ENCODE results near the gene PKP1. TPM values are rescaled to one million over a fixed set of nuclear protein-coding genes. Genes with fewer than 3 reads are reported as not detected.

Gene PKP1
- total and polyA plus RNA-seq, 10 donors = 0.04 to 0.10 (median 0.06) TPM; not detected in 7

- H3K4me1 ChIP-seq = peaks cover 0 to 15% (median 8%) of the 10 kb centered on the region in 6 donors
- TF ChIP-seq CTCF (IDR thresholded peaks at IDR 0.05 in 8 of 11, conservative IDR thresholded peaks at IDR 0.05 in 3 of 11) (no peak), POLR2A (IDR thresholded peaks at IDR 0.05) (no peak), POLR2AphosphoS5 (IDR thresholded peaks at IDR 0.05) (no peak)
- no peak for DNase-seq
- H3K4me3 ChIP-seq = no peak overlapping the region
- no peaks in the 10 kb centered on the region for H3K36me3 ChIP-seq
- H3K27ac ChIP-seq = no peak overlapping the region
- intact Hi-C loops (cut with DNase I; ENCODE audit: low total_unique reads) = no loop called here
- peaks cover 0 to 61% (median 18%) of the 10 kb centered on the region in 7 donors for H3K27me3 ChIP-seq (replicated peaks in 1 of 7)
- WGBS, 5 donors = 49 to 68% (median 56%) methylated on average over 8 of the region's 8 CpGs
- H3K9me3 ChIP-seq = no peaks in the 10 kb centered on the region
These were observed 4.0 kb upstream of the PKP1 start for GRCh38 chr1:201279313-201279712.

- H3K27me3 ChIP-seq (replicated peaks in 1 of 7) = peaks cover 0 to 76% (median 27%) of the 10 kb centered on the region in 7 donors
- peak; percentile 64 for DNase-seq
These were observed 2.4 kb upstream of the PKP1 start for GRCh38 chr1:201280884-201281283.

GRCh38 chr1:201281573-201281972 is 1.7 kb upstream of the PKP1 start:
- no peak for DNase-seq
- Histone ChIP-seq H3K9me3 (no peaks in the 10 kb centered on the region), H3K27me3 (replicated peaks in 1 of 7) (peaks cover 0 to 83% (median 28%) of the 10 kb centered on the region in 7 donors), H3K36me3 (no peaks in the 10 kb centered on the region), H3K4me1 (peaks cover 0 to 15% (median 8%) of the 10 kb centered on the region in 6 donors), H3K4me3 (no peak overlapping the region), H3K27ac (no peak overlapping the region)
- TF ChIP-seq POLR2AphosphoS5 (IDR thresholded peaks at IDR 0.05) (no peak), POLR2A (IDR thresholded peaks at IDR 0.05) (no peak), CTCF (IDR thresholded peaks at IDR 0.05 in 8 of 11, conservative IDR thresholded peaks at IDR 0.05 in 3 of 11) (no peak)
- intact Hi-C loops (cut with DNase I; ENCODE audit: low total_unique reads) = no loop called here
- 84 to 95% (median 90%) methylated on average over 3 of the region's 3 CpGs for WGBS, 5 donors

More at GRCh38 chr1:201280884-201281283, 2.4 kb upstream of the PKP1 start:
- Histone ChIP-seq H3K4me3 (no peak overlapping the region), H3K9me3 (no peaks in the 10 kb centered on the region), H3K4me1 (peaks cover 0 to 15% (median 8%) of the 10 kb centered on the region in 6 donors), H3K36me3 (no peaks in the 10 kb centered on the region), H3K27ac (no peak overlapping the region)
- WGBS, 5 donors = 56 to 68% (median 67%) methylated on average over 4 to 5 of the region's 5 CpGs
- intact Hi-C loops (cut with DNase I; ENCODE audit: low total_unique reads) = no loop called here
- TF ChIP-seq POLR2A (IDR thresholded peaks at IDR 0.05) (no peak), POLR2AphosphoS5 (IDR thresholded peaks at IDR 0.05) (no peak), CTCF (IDR thresholded peaks at IDR 0.05 in 8 of 11, conservative IDR thresholded peaks at IDR 0.05 in 3 of 11) (no peak)

GRCh38 chr1:201282216-201282615 is 1.1 kb upstream of the PKP1 start:
- no peak overlapping the region for H3K4me3 ChIP-seq
- WGBS, 5 donors = 79 to 88% (median 86%) methylated on average over 6 of the region's 6 CpGs
- peak; percentile 2 for DNase-seq
- intact Hi-C loops (cut with DNase I; ENCODE audit: low total_unique reads) = no loop called here
- no peak for TF ChIP-seq POLR2A (IDR thresholded peaks at IDR 0.05)
- TF ChIP-seq CTCF (IDR thresholded peaks at IDR 0.05 in 8 of 11, conservative IDR thresholded peaks at IDR 0.05 in 3 of 11) = no peak
- no peak for TF ChIP-seq POLR2AphosphoS5 (IDR thresholded peaks at IDR 0.05)
- peaks cover 0 to 84% (median 28%) of the 10 kb centered on the region in 7 donors for H3K27me3 ChIP-seq (replicated peaks in 1 of 7)
- H3K4me1 ChIP-seq = peaks cover 0 to 15% (median 8%) of the 10 kb centered on the region in 6 donors
- H3K36me3 ChIP-seq = no peaks in the 10 kb centered on the region
- H3K27ac ChIP-seq = no peak overlapping the region
- H3K9me3 ChIP-seq = no peaks in the 10 kb centered on the region
